Measurements from ENCODE around the gene TOR1A. TPM values are rescaled to one million over a fixed set of nuclear protein-coding genes. Genes with fewer than 3 reads are reported as not detected.

Gene TOR1A
- total RNA-seq, 2 donors from 2014 or later, result 27.3 to 51.7 TPM

DNA sequence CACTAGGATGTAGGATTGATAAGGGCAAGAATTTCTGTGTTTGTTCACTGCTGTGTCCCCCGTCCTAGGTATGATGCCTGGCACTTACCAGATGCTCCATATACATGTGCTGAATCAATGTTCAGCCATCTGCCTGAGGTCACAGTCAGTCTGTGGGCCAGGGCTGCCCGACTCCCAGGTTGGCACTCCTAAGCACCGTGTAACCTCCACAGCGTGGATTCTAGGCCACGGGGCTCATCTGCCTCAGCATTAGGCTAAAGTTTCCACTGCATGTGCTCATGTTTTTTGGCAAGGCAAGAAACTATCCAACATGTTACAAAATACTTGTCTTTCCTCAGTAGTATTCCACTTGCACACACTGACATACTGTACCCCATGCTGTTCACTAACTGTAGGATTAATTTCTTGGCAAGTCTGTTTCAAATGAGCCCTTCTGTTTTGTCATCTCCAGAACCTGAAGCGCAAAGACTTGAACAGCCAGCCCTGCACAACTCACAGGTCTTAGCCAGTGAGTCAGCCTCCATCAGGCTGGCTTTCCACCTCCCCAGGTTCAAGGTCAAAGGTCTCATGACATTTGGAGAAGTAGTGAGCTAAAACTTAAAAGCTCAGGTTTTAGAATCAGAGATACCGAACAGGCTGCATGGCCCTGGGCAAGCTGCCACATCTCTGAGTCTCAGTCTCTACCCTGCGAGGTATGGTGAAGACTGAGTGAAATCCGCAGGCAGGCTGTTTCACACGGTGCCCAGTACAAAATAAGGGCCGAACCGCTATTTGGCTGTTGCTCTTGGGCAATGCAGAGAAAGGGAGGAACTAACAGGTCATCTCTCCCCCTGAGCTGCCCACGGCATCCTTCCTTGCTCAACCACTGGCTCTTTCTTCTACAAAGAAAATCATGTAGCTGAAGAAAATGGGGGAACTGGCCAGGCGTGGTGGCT lies 7.2 kb downstream of the TOR1A start:
- Mint-ChIP-seq H3K4me1 (peaks cover 19% of the 10 kb centered on the region), H3K36me3 (ENCODE audit: low read depth) (peaks cover 94% of the 10 kb centered on the region), H3K27ac (no peak overlapping the region), H3K9me3 (no peaks in the 10 kb centered on the region), H3K27me3 (no peaks in the 10 kb centered on the region), H3K4me3 (no peak overlapping the region)
- no peak for ATAC-seq (replicated peaks)

DNA sequence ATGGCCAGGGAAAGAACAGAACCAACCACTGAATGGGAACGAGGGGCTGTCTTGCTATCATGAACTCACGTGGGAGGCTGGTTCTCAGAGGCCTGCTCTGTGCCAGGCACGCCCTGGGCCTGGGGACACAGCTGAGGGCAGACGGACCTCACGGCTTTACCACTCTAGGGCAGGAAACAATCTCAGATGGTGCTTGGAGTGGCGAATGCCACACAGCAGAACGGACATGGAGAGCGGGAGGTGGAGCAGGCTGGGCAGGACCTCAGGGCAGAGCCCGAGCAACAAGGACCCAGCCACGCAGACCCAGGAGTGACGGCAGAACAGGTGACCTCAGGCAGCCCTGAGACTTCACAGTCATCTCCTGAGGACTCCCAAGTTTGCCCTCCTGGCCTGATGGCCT lies 8.7 kb downstream of the TOR1A start:
- Mint-ChIP-seq H3K27ac (peak overlapping the region; percentile 73), H3K4me3 (no peak overlapping the region), H3K4me1 (peaks cover 20% of the 10 kb centered on the region), H3K27me3 (no peaks in the 10 kb centered on the region), H3K36me3 (ENCODE audit: low read depth) (peaks cover 96% of the 10 kb centered on the region), H3K9me3 (no peaks in the 10 kb centered on the region)
- ATAC-seq (replicated peaks), result no peak

DNA sequence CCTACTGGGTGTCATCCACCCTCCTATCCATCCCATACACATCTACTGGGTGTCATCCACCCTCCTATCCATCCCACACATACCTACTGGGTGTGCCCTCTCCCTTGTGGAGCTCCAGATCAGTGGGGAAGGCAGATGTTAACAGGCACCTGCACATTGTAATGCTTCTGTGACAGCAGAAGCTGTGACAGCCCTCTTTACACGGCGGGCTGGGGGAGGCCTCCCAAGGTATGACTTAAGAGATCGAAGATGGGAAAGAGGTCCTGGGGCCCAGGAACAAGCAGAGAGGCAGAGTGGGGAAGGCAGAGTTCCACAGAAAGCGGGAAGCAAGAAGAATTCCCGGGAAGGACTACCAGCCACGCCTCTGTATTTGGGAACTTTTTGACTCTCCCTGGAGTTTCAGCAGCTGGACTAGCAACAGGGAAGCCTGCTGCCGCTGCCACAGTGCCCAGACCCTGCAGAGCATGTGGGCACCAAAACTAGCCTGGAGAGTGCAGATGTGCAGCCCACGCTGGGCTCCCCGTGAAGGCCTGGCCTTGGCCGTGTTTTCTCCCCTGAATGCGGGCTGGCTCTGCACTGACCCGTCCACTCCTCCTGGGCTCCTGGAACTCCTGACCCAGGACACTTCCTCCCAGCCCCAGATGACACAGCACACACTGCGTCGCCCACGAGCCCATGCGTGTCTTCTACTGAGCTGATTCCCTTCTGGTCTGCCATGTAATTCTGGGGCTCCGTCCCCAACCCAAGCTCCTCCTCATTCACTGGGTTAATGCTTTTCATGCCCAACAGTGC lies 9.3 kb downstream of the TOR1A start:
- H3K4me1 Mint-ChIP-seq, result peaks cover 20% of the 10 kb centered on the region
- no peaks in the 10 kb centered on the region for H3K27me3 Mint-ChIP-seq
- H3K4me3 Mint-ChIP-seq, result no peak overlapping the region
- H3K9me3 Mint-ChIP-seq, result no peaks in the 10 kb centered on the region
- H3K27ac Mint-ChIP-seq, result peak overlapping the region; percentile 73
- H3K36me3 Mint-ChIP-seq (ENCODE audit: low read depth), result peaks cover 99% of the 10 kb centered on the region
- no peak for ATAC-seq (replicated peaks)

DNA sequence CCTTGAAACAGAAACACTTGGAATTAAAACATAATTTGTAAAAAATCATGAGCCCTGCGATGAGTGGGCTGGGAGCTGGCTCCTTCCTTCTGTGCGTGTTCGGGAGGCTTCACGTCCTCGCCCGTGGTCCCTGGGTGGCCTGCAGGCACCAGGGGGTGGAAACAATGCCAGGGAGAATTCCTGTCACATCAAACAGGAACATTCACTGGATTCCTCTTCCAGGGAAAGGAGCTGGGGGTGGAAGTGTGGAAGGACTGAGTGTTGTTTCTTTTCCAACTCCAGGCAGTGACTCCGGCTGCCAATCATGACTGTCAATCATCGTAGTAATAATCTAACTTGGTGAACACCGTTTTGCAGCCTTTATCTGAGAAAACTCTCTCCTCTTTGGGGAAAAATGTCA lies 10.3 kb downstream of the TOR1A start:
- Mint-ChIP-seq H3K9me3 (no peaks in the 10 kb centered on the region), H3K27ac (no peak overlapping the region)

DNA sequence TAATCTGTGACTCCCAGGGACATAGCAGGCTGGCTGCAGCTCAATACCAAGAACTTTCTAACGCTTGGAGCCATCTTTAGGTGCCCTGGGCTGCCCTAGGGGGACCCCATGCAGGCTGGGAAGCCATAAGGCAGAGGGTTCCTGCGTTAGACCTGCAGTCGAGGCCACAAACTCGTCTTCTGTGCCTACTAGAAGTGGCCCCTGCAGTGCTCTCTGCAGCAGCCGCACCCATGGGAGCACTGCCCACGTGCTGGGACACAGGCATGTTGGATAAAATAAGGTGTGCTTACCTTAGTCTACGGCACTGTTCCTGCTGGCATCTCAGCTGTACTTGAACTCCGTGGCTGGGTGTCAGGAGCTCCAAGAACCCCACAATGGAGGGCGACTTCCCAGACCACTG lies 11.6 kb downstream of the TOR1A start:
- Mint-ChIP-seq H3K9me3 (no peaks in the 10 kb centered on the region), H3K4me1 (peaks cover 20% of the 10 kb centered on the region), H3K27me3 (no peaks in the 10 kb centered on the region), H3K36me3 (ENCODE audit: low read depth) (peaks cover 100% of the 10 kb centered on the region), H3K27ac (peak overlapping the region; percentile 69), H3K4me3 (peak overlapping the region; percentile 48)
- no peak for ATAC-seq (replicated peaks)

More for the DNA sequence above, 10.3 kb downstream of the TOR1A start:
- H3K27me3 Mint-ChIP-seq, result no peaks in the 10 kb centered on the region
- H3K36me3 Mint-ChIP-seq (ENCODE audit: low read depth), result peaks cover 100% of the 10 kb centered on the region
- ATAC-seq (replicated peaks), result no peak
- peaks cover 20% of the 10 kb centered on the region for H3K4me1 Mint-ChIP-seq
- H3K4me3 Mint-ChIP-seq, result no peak overlapping the region

DNA sequence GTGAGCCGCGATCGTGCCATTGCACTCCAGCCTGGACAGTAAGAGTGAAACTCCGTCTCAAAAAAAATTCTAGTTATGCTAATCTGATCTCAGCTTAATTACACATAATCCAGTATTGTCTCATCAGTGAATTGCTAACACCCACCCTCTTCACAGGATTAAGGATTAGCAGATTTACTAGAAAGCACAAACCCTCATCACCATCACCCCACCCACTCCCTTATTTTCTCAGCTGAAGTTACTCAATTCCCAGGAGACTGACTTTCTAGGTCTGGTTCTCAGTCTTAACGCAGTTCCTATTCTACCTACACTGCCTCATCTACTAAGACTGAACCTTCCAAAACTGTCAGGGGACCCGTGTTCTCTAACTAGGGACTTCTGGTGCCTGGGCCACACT lies 12.0 kb downstream of the TOR1A start:
- H3K4me1 Mint-ChIP-seq, result peaks cover 24% of the 10 kb centered on the region
- H3K4me3 Mint-ChIP-seq, result peak overlapping the region; percentile 48
- no peaks in the 10 kb centered on the region for H3K9me3 Mint-ChIP-seq
- peaks cover 100% of the 10 kb centered on the region for H3K36me3 Mint-ChIP-seq (ENCODE audit: low read depth)
- peak; percentile 89 for ATAC-seq (replicated peaks)
- peak overlapping the region; percentile 69 for H3K27ac Mint-ChIP-seq
- H3K27me3 Mint-ChIP-seq, result no peaks in the 10 kb centered on the region

DNA sequence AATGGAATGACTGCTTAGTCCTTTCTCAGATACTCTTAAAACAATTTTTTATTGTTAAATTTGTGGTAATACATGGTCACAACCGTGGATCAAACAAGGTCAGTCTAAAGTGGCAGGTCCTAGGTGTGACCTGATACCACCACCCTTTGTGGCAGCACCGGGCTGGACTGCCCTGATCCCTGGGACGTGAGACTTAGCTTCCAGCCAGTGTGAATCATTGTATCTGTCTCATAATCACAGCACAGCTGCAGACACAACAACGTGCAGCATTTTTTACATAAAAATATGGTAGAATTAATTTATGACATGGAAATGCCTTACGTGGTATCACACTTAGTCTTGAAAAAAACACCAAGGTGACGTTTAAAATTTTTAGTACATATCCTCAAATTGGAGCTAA lies 13.1 kb downstream of the TOR1A start:
- peaks cover 28% of the 10 kb centered on the region for H3K4me1 Mint-ChIP-seq
- H3K36me3 Mint-ChIP-seq (ENCODE audit: low read depth), result peaks cover 100% of the 10 kb centered on the region
- H3K27ac Mint-ChIP-seq, result no peak overlapping the region
- ATAC-seq (replicated peaks), result no peak
- H3K4me3 Mint-ChIP-seq, result no peak overlapping the region
- no peaks in the 10 kb centered on the region for H3K27me3 Mint-ChIP-seq
- H3K9me3 Mint-ChIP-seq, result no peaks in the 10 kb centered on the region

DNA sequence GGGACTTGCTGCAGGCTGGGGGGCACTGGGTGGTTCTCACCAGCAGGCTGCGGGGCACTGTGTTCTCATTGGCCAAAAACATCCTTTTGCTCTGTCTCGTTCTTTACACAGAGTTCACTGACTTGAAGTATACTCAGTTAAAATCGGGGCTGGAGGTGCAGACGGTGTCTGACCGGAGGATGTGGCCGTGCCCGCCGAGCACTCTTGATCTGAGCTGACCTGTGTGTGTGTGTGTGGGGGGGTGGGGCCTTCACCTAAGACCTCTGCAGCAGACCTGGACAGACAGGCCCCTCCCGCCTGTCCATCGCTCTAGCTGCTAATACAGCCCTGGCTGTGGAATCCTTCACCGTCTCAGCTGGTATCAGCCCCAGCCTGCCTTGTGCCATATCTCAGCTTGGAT lies 13.8 kb downstream of the TOR1A start:
- H3K4me3 Mint-ChIP-seq, result no peak overlapping the region
- H3K27me3 Mint-ChIP-seq, result no peaks in the 10 kb centered on the region
- ATAC-seq (replicated peaks), result no peak
- H3K27ac Mint-ChIP-seq, result no peak overlapping the region
- H3K36me3 Mint-ChIP-seq (ENCODE audit: low read depth), result peaks cover 100% of the 10 kb centered on the region
- peaks cover 27% of the 10 kb centered on the region for H3K4me1 Mint-ChIP-seq
- H3K9me3 Mint-ChIP-seq, result no peaks in the 10 kb centered on the region

DNA sequence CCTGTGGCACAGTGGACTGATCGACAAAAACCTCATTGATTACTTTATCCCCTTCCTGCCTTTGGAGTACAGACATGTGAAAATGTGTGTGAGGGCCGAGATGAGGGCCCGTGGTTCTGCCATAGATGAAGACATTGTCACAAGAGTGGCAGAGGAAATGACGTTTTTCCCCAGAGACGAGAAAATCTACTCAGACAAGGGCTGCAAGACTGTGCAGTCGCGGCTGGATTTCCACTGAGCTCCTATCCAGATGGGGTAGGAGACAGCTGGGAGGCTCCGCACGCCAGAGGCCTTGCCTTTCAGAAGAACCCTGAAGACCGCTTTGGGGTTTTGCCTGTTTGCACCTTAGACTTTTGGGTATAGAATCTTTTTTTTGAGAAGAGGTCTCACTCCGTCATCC lies 14.6 kb downstream of the TOR1A start:
- Mint-ChIP-seq H3K4me1 (peaks cover 23% of the 10 kb centered on the region), H3K36me3 (ENCODE audit: low read depth) (peaks cover 99% of the 10 kb centered on the region)

DNA sequence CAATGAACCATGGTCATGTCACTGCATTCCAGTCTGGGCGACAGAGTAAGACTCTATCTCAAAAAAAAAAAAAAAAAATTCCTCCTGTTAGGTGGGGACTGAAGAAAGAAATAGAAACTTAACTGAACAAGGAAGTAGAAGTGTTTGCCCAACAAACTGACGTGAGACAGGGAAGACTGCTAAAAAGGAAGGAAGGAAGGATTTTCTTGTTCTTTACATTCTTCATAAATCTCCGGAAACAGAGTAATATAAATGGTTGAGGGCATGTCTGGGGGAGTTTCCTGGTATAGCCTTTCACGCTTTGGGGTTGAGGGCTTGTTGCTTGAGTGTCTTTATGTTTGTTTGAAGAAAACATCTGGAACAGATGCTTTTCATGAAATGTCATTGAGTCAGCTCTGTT lies 17.9 kb downstream of the TOR1A start:
- peak overlapping the region; percentile 78 for H3K27ac Mint-ChIP-seq
- H3K9me3 Mint-ChIP-seq, result no peaks in the 10 kb centered on the region
- H3K4me1 Mint-ChIP-seq, result peaks cover 18% of the 10 kb centered on the region
- ATAC-seq (replicated peaks), result no peak
- no peaks in the 10 kb centered on the region for H3K27me3 Mint-ChIP-seq
- H3K36me3 Mint-ChIP-seq (ENCODE audit: low read depth), result peaks cover 73% of the 10 kb centered on the region
- H3K4me3 Mint-ChIP-seq, result peak overlapping the region; percentile 41

More for the DNA sequence above, 14.6 kb downstream of the TOR1A start:
- no peak for ATAC-seq (replicated peaks)
- no peak overlapping the region for H3K27ac Mint-ChIP-seq
- no peak overlapping the region for H3K4me3 Mint-ChIP-seq
- H3K9me3 Mint-ChIP-seq, result no peaks in the 10 kb centered on the region
- no peaks in the 10 kb centered on the region for H3K27me3 Mint-ChIP-seq

DNA sequence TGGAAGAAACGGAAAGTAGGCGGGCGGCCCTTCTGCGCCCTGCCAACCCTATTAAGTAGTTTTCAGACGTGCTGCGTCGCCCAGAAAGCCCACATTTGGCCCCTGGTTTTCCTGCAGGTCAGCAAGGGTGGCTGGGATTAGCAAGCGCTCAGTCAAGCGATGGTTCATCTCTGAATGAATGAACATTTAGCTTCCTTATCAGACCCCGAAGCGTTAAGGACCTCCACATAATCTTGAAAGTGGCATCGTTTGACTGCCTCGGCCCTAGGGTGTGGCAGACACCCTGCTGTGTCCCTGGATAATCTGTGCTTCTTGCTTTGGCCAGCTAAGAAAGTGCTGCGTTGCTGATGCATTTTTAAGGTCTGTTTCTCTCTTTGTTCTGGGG lies 20.3 kb downstream of the TOR1A start:
- ATAC-seq (replicated peaks), result peak; percentile 2

DNA sequence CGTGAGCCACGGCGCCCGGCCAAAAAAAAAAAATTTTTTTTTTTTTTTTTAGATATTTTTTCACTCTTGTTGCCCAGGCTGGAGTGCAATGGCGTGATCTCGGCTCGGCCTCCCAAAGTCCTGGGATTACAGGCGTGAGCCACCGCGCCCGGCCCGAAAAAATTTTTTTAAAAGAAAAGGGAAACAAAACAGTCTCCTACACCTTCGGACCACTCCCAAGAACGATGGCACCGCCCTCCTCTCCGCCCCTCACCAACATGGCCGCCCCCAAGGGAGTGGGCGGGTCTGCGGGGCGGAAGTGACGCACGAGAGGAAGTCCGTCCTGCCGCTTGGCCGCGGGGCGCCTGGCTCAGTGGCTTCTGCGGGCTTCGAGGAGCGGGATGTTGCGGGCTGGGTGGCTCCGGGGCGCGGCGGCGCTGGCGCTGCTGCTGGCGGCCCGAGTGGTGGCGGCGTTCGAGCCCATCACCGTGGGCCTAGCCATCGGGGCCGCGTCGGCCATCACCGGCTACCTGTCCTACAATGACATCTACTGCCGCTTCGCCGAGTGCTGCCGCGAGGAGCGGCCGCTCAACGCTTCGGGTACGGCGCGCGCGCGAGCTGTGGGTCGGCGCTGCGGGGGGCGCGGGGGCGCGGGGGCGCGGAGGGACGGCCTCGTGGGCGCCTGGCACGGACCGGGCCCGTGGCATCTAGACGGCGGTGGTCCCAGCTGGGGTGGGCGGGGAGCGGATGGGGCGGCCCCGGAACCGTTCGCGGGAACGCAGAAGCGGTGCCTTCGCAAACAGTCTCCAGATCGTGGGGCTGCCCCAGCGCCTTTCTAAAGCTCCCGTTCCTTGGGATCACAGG lies 20.9 kb downstream of the TOR1A start, which contains the start of gene TOR1B:
TSS of gene TOR1B (plus strand) at position 352 of the 843 bp plus-strand sequence. CDS start at position 381, 29 bp downstream.
- peak; percentile 96 for ATAC-seq (replicated peaks)
- Mint-ChIP-seq H3K27me3 (no peaks in the 10 kb centered on the region), H3K9me3 (no peaks in the 10 kb centered on the region), H3K27ac (peak within 1 kb of the TSS; percentile 61), H3K4me3 (peak within 1 kb of the TSS; percentile 80), H3K4me1 (peaks cover 13% of the 10 kb centered on the region), H3K36me3 (ENCODE audit: low read depth) (peaks cover 43% of the 10 kb centered on the region)

More for the DNA sequence above, 20.3 kb downstream of the TOR1A start:
- no peaks in the 10 kb centered on the region for H3K27me3 Mint-ChIP-seq
- H3K4me3 Mint-ChIP-seq, result peak overlapping the region; percentile 80
- H3K9me3 Mint-ChIP-seq, result no peaks in the 10 kb centered on the region
- H3K36me3 Mint-ChIP-seq (ENCODE audit: low read depth), result peaks cover 49% of the 10 kb centered on the region
- peaks cover 13% of the 10 kb centered on the region for H3K4me1 Mint-ChIP-seq
- H3K27ac Mint-ChIP-seq, result peak overlapping the region; percentile 56

DNA sequence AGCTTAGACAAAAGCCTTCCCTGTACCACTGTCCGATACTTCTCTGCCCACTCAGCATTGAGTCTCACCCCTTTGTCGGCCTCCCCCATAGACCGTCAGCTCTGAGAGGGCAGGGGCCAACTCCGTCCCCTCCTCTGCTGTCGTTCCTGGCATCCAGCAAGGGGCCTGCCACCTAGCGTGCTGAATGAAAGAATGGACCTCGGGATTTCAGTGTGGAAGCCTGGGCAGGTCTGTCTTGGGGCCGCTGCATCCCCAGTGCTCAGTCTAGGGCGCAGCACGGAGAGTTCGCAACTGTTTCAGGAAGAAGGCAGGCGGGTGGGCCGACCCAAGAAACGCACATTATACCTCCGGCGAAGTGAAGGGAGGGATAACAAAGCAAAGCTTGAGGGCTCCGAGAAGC lies 22.4 kb downstream of the TOR1A start:
- Mint-ChIP-seq H3K4me1 (peaks cover 7% of the 10 kb centered on the region), H3K27me3 (no peaks in the 10 kb centered on the region), H3K36me3 (ENCODE audit: low read depth) (peaks cover 27% of the 10 kb centered on the region), H3K9me3 (no peaks in the 10 kb centered on the region), H3K27ac (peak overlapping the region; percentile 9), H3K4me3 (peak overlapping the region; percentile 40)
- no peak for ATAC-seq (replicated peaks)

DNA sequence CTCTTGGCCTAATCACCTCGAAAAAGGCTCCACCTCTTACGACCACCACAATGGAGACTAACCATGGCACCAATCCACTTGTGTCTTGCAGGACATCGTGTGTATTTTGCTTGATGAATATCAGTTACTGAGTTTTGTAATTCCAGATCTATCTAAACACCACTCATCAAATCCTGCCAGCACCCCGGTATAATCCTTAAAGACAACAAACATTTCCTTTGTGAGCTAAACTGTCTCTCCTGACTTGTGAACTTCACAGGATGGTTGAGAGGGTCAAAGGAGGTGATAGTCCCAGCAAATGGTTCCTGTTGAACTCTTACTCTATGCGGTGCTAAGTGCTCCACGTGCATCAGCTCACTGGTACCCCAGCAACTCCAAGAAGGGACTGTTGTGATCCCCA lies 25.0 kb downstream of the TOR1A start:
- peaks cover 3% of the 10 kb centered on the region for H3K36me3 Mint-ChIP-seq (ENCODE audit: low read depth)
- H3K9me3 Mint-ChIP-seq, result no peaks in the 10 kb centered on the region
- ATAC-seq (replicated peaks), result no peak
- no peak overlapping the region for H3K4me3 Mint-ChIP-seq
- peaks cover 6% of the 10 kb centered on the region for H3K4me1 Mint-ChIP-seq
- no peak overlapping the region for H3K27ac Mint-ChIP-seq
- no peaks in the 10 kb centered on the region for H3K27me3 Mint-ChIP-seq
